Forelimb muscle (tissue), 1 donor: ENCODE data around the gene PIRT. TPM values are rescaled to one million over a fixed set of nuclear protein-coding genes. Genes with fewer than 3 reads are reported as not detected.
"Not testable (repeated sequence)": the region's sequence is repeated elsewhere in the genome, so short reads cannot be mapped to it uniquely, and the experiment has no call there.

Source experiments
- DNase-seq: peaks from one replicate; pipeline ENCODE4 v3.0.0-alpha.2; 2013; ENCODE audit warnings: low read depth
- polyA plus RNA-seq: library from polyadenylated mRNA; unstranded; fragments of 120-200 nt; gene quantifications from one replicate; pipeline ENCODE4 v1.2.1, GENCODE V29; 2013; ENCODE audit not compliant: insufficient read length

The PIRT gene
- 0.06 TPM for polyA plus RNA-seq

- no peak for DNase-seq
These were observed at the start of gene PIRT for GRCh38 chr17:10837921-10838320. PIRT (minus strand) TSS chr17:10838087; CDS start chr17:10825645, 12,442 bp downstream.

- no peak for DNase-seq
These were observed 44.1 kb upstream of the PIRT start for GRCh38 chr17:10881959-10882358.

- peak; percentile 29 for DNase-seq
These were observed 41.4 kb upstream of the PIRT start for GRCh38 chr17:10879190-10879836.

- DNase-seq = peak; percentile 1
These were observed 38.2 kb upstream of the PIRT start for GRCh38 chr17:10875984-10876555.

GRCh38 chr17:10875430-10875851 is 37.6 kb upstream of the PIRT start:
- DNase-seq = peak; percentile 14

GRCh38 chr17:10871914-10872313 is 34.0 kb upstream of the PIRT start:
- no peak for DNase-seq

GRCh38 chr17:10870336-10871050 is 32.6 kb upstream of the PIRT start:
- DNase-seq = no peak

- not testable (repeated sequence) for DNase-seq
These were observed 30.9 kb upstream of the PIRT start for GRCh38 chr17:10868744-10869143.

GRCh38 chr17:10859051-10859450 is 21.2 kb upstream of the PIRT start:
- DNase-seq = no peak

- DNase-seq = no peak
These were observed 20.1 kb upstream of the PIRT start for GRCh38 chr17:10857976-10858375.

- not testable (repeated sequence) for DNase-seq
These were observed 8.7 kb upstream of the PIRT start for GRCh38 chr17:10846636-10847035.

- DNase-seq = no peak
These were observed 7.5 kb upstream of the PIRT start for GRCh38 chr17:10845388-10845751.

GRCh38 chr17:10844621-10845387 is 6.9 kb upstream of the PIRT start:
- peak; percentile 35 for DNase-seq

GRCh38 chr17:10843811-10844210 is 5.9 kb upstream of the PIRT start:
- DNase-seq = no peak

GRCh38 chr17:10842658-10843057 is 4.8 kb upstream of the PIRT start:
- DNase-seq = no peak

GRCh38 chr17:10838682-10839081 is 795 bp upstream of the PIRT start:
- no peak for DNase-seq

- DNase-seq = no peak
These were observed 809 bp downstream of the PIRT start for GRCh38 chr17:10836966-10837590.

- DNase-seq = no peak
These were observed 1.7 kb downstream of the PIRT start for GRCh38 chr17:10836145-10836544.

- DNase-seq = no peak
These were observed 6.2 kb downstream of the PIRT start for GRCh38 chr17:10831696-10832095.

GRCh38 chr17:10827898-10828552 is 9.9 kb downstream of the PIRT start:
- no peak for DNase-seq

GRCh38 chr17:10824874-10825273 is 13.0 kb downstream of the PIRT start:
- no peak for DNase-seq
